GM21515 (cell line): ENCODE data around the gene SUGCT.

Source experiments
- ATAC-seq: cut with Tn5 transposase; IDR thresholded peaks from one replicate; pipeline ENCODE4 v1.9.1; 2021; ENCODE audit not compliant: unreplicated experiment

Gene SUGCT

GRCh38 chr7:40507166-40507565 is 372.4 kb downstream of the SUGCT start:
- ATAC-seq: no peak

- no peak for ATAC-seq
Measured at GRCh38 chr7:40509287-40509996, 374.6 kb downstream of the SUGCT start.

GRCh38 chr7:40516376-40516775 is 381.6 kb downstream of the SUGCT start:
- ATAC-seq: no peak

- no peak for ATAC-seq
Measured at GRCh38 chr7:40519009-40519408, 384.2 kb downstream of the SUGCT start.

- ATAC-seq: no peak
Measured at GRCh38 chr7:40520986-40521738, 386.4 kb downstream of the SUGCT start.

GRCh38 chr7:40525764-40526163 is 391.0 kb downstream of the SUGCT start:
- no peak for ATAC-seq

- ATAC-seq: no peak
Measured at GRCh38 chr7:40526951-40527715, 392.3 kb downstream of the SUGCT start.

- ATAC-seq: no peak
Measured at GRCh38 chr7:40527723-40528122, 392.9 kb downstream of the SUGCT start.

- no peak for ATAC-seq
Measured at GRCh38 chr7:40530292-40530691, 395.5 kb downstream of the SUGCT start.

GRCh38 chr7:40531956-40532355 is 397.2 kb downstream of the SUGCT start:
- no peak for ATAC-seq

GRCh38 chr7:40535678-40536077 is 400.9 kb downstream of the SUGCT start:
- ATAC-seq: no peak

- no peak for ATAC-seq
Measured at GRCh38 chr7:40536421-40536820, 401.6 kb downstream of the SUGCT start.

- ATAC-seq: no peak
Measured at GRCh38 chr7:40538281-40538680, 403.5 kb downstream of the SUGCT start.

- no peak for ATAC-seq
Measured at GRCh38 chr7:40541336-40541735, 406.5 kb downstream of the SUGCT start.

GRCh38 chr7:40542982-40543741 is 408.4 kb downstream of the SUGCT start:
- no peak for ATAC-seq

GRCh38 chr7:40544221-40544723 is 409.5 kb downstream of the SUGCT start:
- no peak for ATAC-seq

- no peak for ATAC-seq
Measured at GRCh38 chr7:40544871-40545303, 410.1 kb downstream of the SUGCT start.

- no peak for ATAC-seq
Measured at GRCh38 chr7:40545739-40546138, 410.9 kb downstream of the SUGCT start.

- no peak for ATAC-seq
Measured at GRCh38 chr7:40546616-40547501, 412.1 kb downstream of the SUGCT start.
